Sigmoid colon (tissue), 7 donors: Measurements from ENCODE around the gene CCDC136. TPM values are rescaled to one million over a fixed set of nuclear protein-coding genes. Genes with fewer than 3 reads are reported as not detected.

Experiments
- DNase-seq: peaks from one replicate; pipeline ENCODE4 v3.0.0-alpha.2; 2019
- H3K27ac ChIP-seq, 4 donors: fragments of 200-600 bp; sonication (generic); one replicate each; pipeline ENCODE4 v1.5.1; 2016 to 2019; ENCODE audit warnings: mild to moderate bottlenecking in 1 of 4
- H3K27me3 ChIP-seq, 3 donors: fragments of 200-600 bp; sonication (generic); one replicate each; pipeline ENCODE4 v1.5.1; 2019; ENCODE audit warnings: mild to moderate bottlenecking in 1 of 3
- H3K36me3 ChIP-seq, 4 donors: fragments of 200-600 bp; sonication (generic); one replicate each; pipeline ENCODE4 v1.5.1; 2016 to 2019
- H3K4me1 ChIP-seq, 4 donors: fragments of 200-600 bp; sonication (generic); one replicate each; pipeline ENCODE4 v1.5.1; 2017 to 2019
- H3K4me3 ChIP-seq, 4 donors: fragments of 200-600 bp; sonication (generic); one replicate each; pipeline ENCODE4 v1.5.1; 2017 to 2019; ENCODE audit warnings: mild to moderate bottlenecking in 2 of 4, moderate library complexity in 1 of 4
- H3K9me3 ChIP-seq, 4 donors: fragments of 200-600 bp in 3 of 4; sonication (generic) in 3 of 4; one replicate each; pipeline versions ENCODE4 v1.5.1 to v1.6.1; 2013 to 2019
- EP300 ChIP-seq, 4 donors: sonication (generic); formaldehyde crosslinking; IDR thresholded peaks; one replicate each; pipeline ENCODE4 v1.6.1; 2017; ENCODE audit warnings: antibody characterized with exemption in 4 of 4
- POLR2A ChIP-seq, 2 donors: fragments of 450-650 bp; IDR thresholded peaks; one replicate each; pipeline ENCODE4 v1.6.1; 2016; ENCODE audit warnings: antibody characterized with exemption in 2 of 2, mild to moderate bottlenecking in 2 of 2, moderate library complexity in 2 of 2
- POLR2AphosphoS5 ChIP-seq, 4 donors: sonication (generic); formaldehyde crosslinking; IDR thresholded peaks; one replicate each; pipeline ENCODE4 v1.6.1; 2017; ENCODE audit warnings: antibody characterized with exemption in 4 of 4
- WGBS, 2 donors: extraction: QIAGEN DNeasy Blood & Tissue Kit; methylation state at CpG; one replicate each; pipeline ENCODE4 v1.1.7; 2013; 5-methylcytosine and 5-hydroxymethylcytosine counted together
- intact Hi-C: fragments of 100-400 bp; cut with DNase I; formaldehyde crosslinking; loops from one replicate; pipeline ENCODE4 v1.15.1; 2023
- polyA plus RNA-seq, 3 donors: library from polyadenylated mRNA; stranded (reverse); fragments of 200-250 nt; gene quantifications; one replicate each; pipeline ENCODE4 v1.2.3, GENCODE V29; 2013
- total RNA-seq, 4 donors: library from RNA; depleted of rRNA; stranded (reverse); fragments of >200 nt; gene quantifications; one replicate each; pipeline ENCODE4 v1.1.0, GENCODE V29; 2016
- TF ChIP-seq, protein P1 (sequence below), 4 experiments: fragments of 450-650 bp in 3 of 4; fragments of 200-600 bp in 1 of 4; IDR thresholded peaks; one replicate each; pipeline ENCODE4 v1.5.1; 2016 to 2019; ENCODE audit warnings: antibody characterized with exemption in 4 of 4, mild to moderate bottlenecking in 3 of 4, moderate library complexity in 2 of 4
- donor health status: healthy with polysubstance abuse.
- donor health status: Bipolar disorder and iron deficiency.
- donor health status: healthy.

CCDC136 gene
- total and polyA plus RNA-seq, 7 donors: 2.4 to 53.7 (median 21.7) TPM; not detected in 1

DNA sequence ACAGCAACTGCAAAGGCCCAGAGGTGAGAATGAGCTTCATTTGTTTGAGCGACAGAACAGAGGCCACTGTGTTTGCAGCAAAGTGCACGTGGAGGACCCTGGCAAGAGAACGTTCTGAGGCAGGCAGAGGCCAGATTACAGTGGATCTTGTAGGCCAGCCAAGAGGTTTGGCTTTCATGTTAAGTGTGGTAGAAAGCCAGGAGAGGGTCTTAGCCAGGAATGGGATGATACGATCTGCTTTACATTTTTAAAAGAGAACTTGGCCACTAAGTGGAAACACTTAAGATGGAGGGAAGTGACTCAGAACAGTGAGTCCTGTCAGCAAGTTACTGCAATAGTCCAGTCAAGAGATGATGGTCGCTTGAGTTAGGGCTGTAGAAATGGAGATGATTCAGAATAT is 4.6 kb downstream of the CCDC136 start:
- Histone ChIP-seq H3K4me3 (no peak overlapping the region), H3K36me3 (peaks cover 0 to 11% (median 0%) of the 10 kb centered on the region in 4 donors), H3K9me3 (no peaks in the 10 kb centered on the region), H3K27ac (peak overlapping the region in 1 of 4 donors; percentile 3), H3K4me1 (peaks cover 0 to 32% (median 22%) of the 10 kb centered on the region in 4 donors), H3K27me3 (no peaks in the 10 kb centered on the region)
- no peak for TF ChIP-seq POLR2AphosphoS5 (IDR thresholded peaks at IDR 0.05)
- TF ChIP-seq, protein P1, sequence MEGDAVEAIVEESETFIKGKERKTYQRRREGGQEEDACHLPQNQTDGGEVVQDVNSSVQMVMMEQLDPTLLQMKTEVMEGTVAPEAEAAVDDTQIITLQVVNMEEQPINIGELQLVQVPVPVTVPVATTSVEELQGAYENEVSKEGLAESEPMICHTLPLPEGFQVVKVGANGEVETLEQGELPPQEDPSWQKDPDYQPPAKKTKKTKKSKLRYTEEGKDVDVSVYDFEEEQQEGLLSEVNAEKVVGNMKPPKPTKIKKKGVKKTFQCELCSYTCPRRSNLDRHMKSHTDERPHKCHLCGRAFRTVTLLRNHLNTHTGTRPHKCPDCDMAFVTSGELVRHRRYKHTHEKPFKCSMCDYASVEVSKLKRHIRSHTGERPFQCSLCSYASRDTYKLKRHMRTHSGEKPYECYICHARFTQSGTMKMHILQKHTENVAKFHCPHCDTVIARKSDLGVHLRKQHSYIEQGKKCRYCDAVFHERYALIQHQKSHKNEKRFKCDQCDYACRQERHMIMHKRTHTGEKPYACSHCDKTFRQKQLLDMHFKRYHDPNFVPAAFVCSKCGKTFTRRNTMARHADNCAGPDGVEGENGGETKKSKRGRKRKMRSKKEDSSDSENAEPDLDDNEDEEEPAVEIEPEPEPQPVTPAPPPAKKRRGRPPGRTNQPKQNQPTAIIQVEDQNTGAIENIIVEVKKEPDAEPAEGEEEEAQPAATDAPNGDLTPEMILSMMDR (IDR thresholded peaks at IDR 0.05): no peak
- no peak for TF ChIP-seq POLR2A (IDR thresholded peaks at IDR 0.05)
- TF ChIP-seq EP300 (IDR thresholded peaks at IDR 0.05): no peak
- no peak for DNase-seq
- WGBS, 2 donors: 86 to 87% methylated on average over 5 of the region's 5 CpGs
- intact Hi-C loops: no loop called here

DNA sequence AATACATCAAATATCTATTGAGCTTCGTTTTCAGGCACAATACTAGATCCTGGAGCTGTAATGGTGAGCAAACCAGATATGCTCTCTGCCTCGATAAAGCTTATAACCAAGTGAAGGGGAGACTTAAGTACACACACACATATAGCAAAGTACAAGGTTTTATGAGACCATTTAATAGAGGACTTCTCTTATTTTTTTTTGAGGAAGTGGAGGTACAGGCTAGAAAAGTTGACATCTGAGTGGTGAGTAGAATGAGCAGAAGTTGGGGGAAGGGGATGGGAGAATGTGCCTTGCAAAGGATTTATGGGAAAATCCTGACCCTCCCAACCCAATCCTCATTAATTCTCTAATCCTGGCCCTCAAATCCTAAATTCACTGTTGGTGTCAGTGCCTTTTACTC is 7.7 kb downstream of the CCDC136 start:
- DNase-seq: no peak
- intact Hi-C loops: no loop called here
- Histone ChIP-seq H3K36me3 (peaks cover 0 to 31% (median 0%) of the 10 kb centered on the region in 4 donors), H3K4me1 (peaks cover 0 to 6% (median 0%) of the 10 kb centered on the region in 4 donors), H3K27me3 (no peaks in the 10 kb centered on the region), H3K9me3 (no peaks in the 10 kb centered on the region), H3K27ac (no peak overlapping the region), H3K4me3 (no peak overlapping the region)
- TF ChIP-seq POLR2AphosphoS5 (IDR thresholded peaks at IDR 0.05): no peak
- TF ChIP-seq, protein P1 (IDR thresholded peaks at IDR 0.05): no peak
- TF ChIP-seq EP300 (IDR thresholded peaks at IDR 0.05): no peak
- WGBS, 2 donors: 74% methylated on average over 2 of the region's 2 CpGs

DNA sequence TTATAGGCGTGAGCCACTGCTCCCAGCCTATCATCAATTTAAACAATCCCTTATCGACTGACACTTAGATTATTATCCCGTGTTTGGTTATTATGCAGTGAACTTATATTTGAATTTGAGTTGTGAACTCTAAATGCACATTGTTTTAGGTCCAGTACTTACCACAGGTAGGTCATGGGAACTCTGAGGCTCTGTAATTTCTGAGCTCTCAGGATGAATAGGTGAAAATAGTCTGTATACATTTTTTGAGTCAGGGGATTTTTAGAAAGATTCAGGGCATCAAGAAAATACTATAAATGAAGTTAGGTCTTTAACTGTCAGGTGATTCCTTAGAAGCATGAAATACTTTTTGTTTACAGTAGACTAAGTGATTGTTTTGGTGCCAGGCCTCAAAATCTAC is 8.8 kb downstream of the CCDC136 start:
- H3K27me3 ChIP-seq: no peaks in the 10 kb centered on the region
- H3K27ac ChIP-seq: no peak overlapping the region
- peaks cover 0 to 37% (median 10%) of the 10 kb centered on the region in 4 donors for H3K36me3 ChIP-seq
- H3K9me3 ChIP-seq: no peaks in the 10 kb centered on the region
- no peaks in the 10 kb centered on the region for H3K4me1 ChIP-seq
- WGBS, 2 donors: 81 to 91% methylated on average over 3 of the region's 3 CpGs
- no peak for DNase-seq
- TF ChIP-seq POLR2AphosphoS5 (IDR thresholded peaks at IDR 0.05) (no peak), POLR2A (IDR thresholded peaks at IDR 0.05) (no peak), EP300 (IDR thresholded peaks at IDR 0.05) (no peak)
- TF ChIP-seq, protein P1 (IDR thresholded peaks at IDR 0.05): no peak
- no peak overlapping the region for H3K4me3 ChIP-seq
- intact Hi-C loops: no loop called here

DNA sequence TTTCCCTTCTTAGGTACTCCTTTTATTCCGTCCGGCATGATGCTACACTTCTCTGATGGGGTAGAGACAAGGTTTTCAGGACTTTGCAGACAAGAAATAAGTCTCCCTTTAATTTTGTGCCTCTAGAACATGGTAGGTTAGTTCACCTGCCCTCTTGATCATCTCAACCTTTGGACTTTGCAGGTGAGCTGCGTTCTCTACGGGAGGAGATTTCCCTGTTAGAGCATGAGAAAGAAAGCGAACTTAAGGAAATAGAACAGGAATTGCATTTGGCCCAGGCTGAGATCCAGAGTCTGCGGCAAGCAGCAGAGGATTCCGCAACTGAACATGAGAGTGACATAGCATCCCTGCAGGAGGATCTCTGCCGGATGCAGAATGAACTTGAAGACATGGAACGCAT is 9.2 kb downstream of the CCDC136 start:
- 32 to 77% methylated on average over 9 of the region's 9 CpGs for WGBS, 2 donors
- peaks cover 0 to 41% (median 14%) of the 10 kb centered on the region in 4 donors for H3K36me3 ChIP-seq
- no peak overlapping the region for H3K4me3 ChIP-seq
- H3K9me3 ChIP-seq: no peaks in the 10 kb centered on the region
- H3K4me1 ChIP-seq: no peaks in the 10 kb centered on the region
- intact Hi-C loops: no loop called here
- H3K27ac ChIP-seq: no peak overlapping the region
- DNase-seq: no peak
- no peaks in the 10 kb centered on the region for H3K27me3 ChIP-seq
- TF ChIP-seq EP300 (IDR thresholded peaks at IDR 0.05): no peak
- TF ChIP-seq, protein P1 (IDR thresholded peaks at IDR 0.05): no peak
- TF ChIP-seq POLR2A (IDR thresholded peaks at IDR 0.05): no peak
- no peak for TF ChIP-seq POLR2AphosphoS5 (IDR thresholded peaks at IDR 0.05)
